Psoas muscle (tissue), 8 donors: ENCODE measurements around the gene NR2E1. TPM values are rescaled to one million over a fixed set of nuclear protein-coding genes. Genes with fewer than 3 reads are reported as not detected.

ENCODE experiments used
- ATAC-seq, 4 donors: fragments of 200-7000 bp; cut with Tn5 transposase; one replicate each; pipeline ENCODE4 v1.9.1; 2020; ENCODE audit warnings: moderate library complexity in 3 of 4, mild to moderate bottlenecking in 2 of 4
- DNase-seq, 2 donors: peaks; one replicate each; pipeline ENCODE4 v3.0.0-alpha.2; 2020
- H3K27ac ChIP-seq: fragments of 200-600 bp; one replicate; pipeline ENCODE4 v1.8.0; 2022
- H3K27me3 ChIP-seq, 3 donors: fragments of 200-600 bp in 1 of 3; one replicate each; pipeline versions ENCODE4 v1.6.1 to v1.8.0; 2013 to 2022; ENCODE audit warnings: low read length in 2 of 3, mild to moderate bottlenecking in 2 of 3, moderate library complexity in 1 of 3; ENCODE audit not compliant: insufficient read depth in 3 of 3
- H3K36me3 ChIP-seq, 2 donors: fragments of 200-600 bp in 1 of 2; one replicate each; pipeline versions ENCODE4 v1.6.1 to v1.8.0; 2013 to 2022; ENCODE audit warnings: low read depth in 1 of 2, mild to moderate bottlenecking in 1 of 2, moderate library complexity in 1 of 2; ENCODE audit not compliant: insufficient read depth in 1 of 2
- H3K4me1 ChIP-seq: fragments of 200-600 bp; one replicate; pipeline ENCODE4 v1.8.0; 2022
- H3K4me3 ChIP-seq: fragments of 200-600 bp; one replicate; pipeline ENCODE4 v1.8.0; 2022; ENCODE audit warnings: mild to moderate bottlenecking
- H3K9me3 ChIP-seq: fragments of 200-600 bp; one replicate; pipeline ENCODE4 v1.8.0; 2022
- WGBS, 3 donors: extraction: QIAGEN DNeasy Blood & Tissue Kit; methylation state at CpG; one replicate each; pipeline versions ENCODE4 v1.1.6 to v1.1.7; 2013; 5-methylcytosine and 5-hydroxymethylcytosine counted together
- intact Hi-C, 2 donors: fragments of 100-400 bp; cut with DNase I; formaldehyde crosslinking; loops; one replicate each; pipeline versions ENCODE4 v1.11.0 to v1.14.2; 2022
- polyA plus RNA-seq, 3 donors: library from polyadenylated mRNA; stranded (reverse); fragments of 200-250 nt; gene quantifications; one replicate each; pipeline ENCODE4 v1.2.3, GENCODE V29; 2013
- total RNA-seq, 4 donors: library from RNA; stranded (reverse); fragmentation: NEBNext Ultra II Directional in 2 of 4; extraction: Animal tissue kit (Norgen Biotek cat#: 25700) in 2 of 4; gene quantifications; one replicate each; pipeline versions ENCODE4 v1.2.1 to v1.2.4, GENCODE V29; 2021 to 2023
- TF ChIP-seq, protein P1 (sequence below): fragments of 200-600 bp; IDR thresholded peaks from one replicate; pipeline ENCODE4 v1.8.0; 2022; ENCODE audit warnings: antibody characterized with exemption
- donor health status: healthy with polysubstance abuse.
- donor health status: DM: no; HTN: no; CAD: no; lungs with moderate emphysema.
- donor health status: Bipolar disorder and iron deficiency.
- donor health status: healthy.
- donor health status: DM: yes; HTN: yes; CAD: no.
- donor health status: DM: no; HTN: no; CAD: no.
- donor health status: DM: no; HTN: no; CAD: no.
- donor health status: DM: yes; HTN: yes; CAD: no.

NR2E1 gene
- total and polyA plus RNA-seq, 7 donors = 0.01 TPM; not detected in 6

DNA sequence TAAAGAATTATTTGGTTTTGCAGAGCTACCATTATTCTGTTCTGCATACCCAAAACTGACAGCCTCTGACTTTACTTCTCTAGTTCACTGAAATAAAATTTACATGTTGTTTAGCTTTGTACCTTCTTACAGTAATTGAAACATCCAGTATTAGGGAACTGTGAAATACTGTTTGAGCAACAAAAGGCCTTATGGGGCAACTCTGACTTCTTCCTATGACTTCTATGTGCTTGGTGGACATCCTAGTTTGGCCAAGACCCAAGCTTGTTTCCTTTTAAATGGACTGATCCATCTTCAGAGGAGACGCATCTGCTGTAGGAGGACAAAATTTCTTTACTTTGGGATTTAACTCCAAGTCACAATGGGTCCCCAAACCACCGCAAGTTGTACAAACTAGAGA lies 44.7 kb downstream of the NR2E1 start:
- intact Hi-C loops = no loop called here
- WGBS, 3 donors = 85 to 94% (median 91%) methylated on average over 2 of the region's 2 CpGs
- DNase-seq (no peak), ATAC-seq (no peak)
- Histone ChIP-seq H3K36me3 (peaks cover 4 to 68% of the 10 kb centered on the region in 2 donors), H3K27ac (no peak overlapping the region), H3K4me3 (no peak overlapping the region), H3K27me3 (no peaks in the 10 kb centered on the region), H3K4me1 (no peaks in the 10 kb centered on the region), H3K9me3 (no peaks in the 10 kb centered on the region)
- TF ChIP-seq, protein P1, sequence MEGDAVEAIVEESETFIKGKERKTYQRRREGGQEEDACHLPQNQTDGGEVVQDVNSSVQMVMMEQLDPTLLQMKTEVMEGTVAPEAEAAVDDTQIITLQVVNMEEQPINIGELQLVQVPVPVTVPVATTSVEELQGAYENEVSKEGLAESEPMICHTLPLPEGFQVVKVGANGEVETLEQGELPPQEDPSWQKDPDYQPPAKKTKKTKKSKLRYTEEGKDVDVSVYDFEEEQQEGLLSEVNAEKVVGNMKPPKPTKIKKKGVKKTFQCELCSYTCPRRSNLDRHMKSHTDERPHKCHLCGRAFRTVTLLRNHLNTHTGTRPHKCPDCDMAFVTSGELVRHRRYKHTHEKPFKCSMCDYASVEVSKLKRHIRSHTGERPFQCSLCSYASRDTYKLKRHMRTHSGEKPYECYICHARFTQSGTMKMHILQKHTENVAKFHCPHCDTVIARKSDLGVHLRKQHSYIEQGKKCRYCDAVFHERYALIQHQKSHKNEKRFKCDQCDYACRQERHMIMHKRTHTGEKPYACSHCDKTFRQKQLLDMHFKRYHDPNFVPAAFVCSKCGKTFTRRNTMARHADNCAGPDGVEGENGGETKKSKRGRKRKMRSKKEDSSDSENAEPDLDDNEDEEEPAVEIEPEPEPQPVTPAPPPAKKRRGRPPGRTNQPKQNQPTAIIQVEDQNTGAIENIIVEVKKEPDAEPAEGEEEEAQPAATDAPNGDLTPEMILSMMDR = no peak

DNA sequence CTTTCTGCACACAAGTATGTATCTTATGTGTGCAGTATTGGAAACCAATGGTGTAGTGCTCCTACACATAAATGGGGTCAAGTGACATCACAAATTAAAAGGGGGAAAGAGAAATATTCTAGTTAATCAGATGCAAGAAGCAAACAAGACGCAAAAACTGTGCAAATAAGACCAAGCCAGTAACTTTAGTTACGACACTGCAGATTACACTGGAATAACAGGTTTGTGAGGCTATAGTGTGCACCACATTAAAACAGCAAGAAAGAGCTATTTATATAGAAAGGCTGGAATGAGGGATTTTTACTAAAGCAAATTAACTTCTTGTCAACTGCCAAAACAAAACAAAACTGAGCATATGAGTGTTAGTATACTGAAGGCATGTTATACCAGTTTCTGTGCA lies 45.8 kb downstream of the NR2E1 start:
- no peaks in the 10 kb centered on the region for H3K9me3 ChIP-seq
- H3K4me1 ChIP-seq = no peaks in the 10 kb centered on the region
- ATAC-seq (no peak), DNase-seq (no peak)
- H3K27me3 ChIP-seq = no peaks in the 10 kb centered on the region
- peaks cover 4 to 77% of the 10 kb centered on the region in 2 donors for H3K36me3 ChIP-seq
- TF ChIP-seq, protein P1 = no peak
- WGBS, 3 donors = 95 to 97% (median 96%) methylated on average over 2 of the region's 2 CpGs
- no peak overlapping the region for H3K27ac ChIP-seq
- intact Hi-C loops = no loop called here
- H3K4me3 ChIP-seq = no peak overlapping the region

DNA sequence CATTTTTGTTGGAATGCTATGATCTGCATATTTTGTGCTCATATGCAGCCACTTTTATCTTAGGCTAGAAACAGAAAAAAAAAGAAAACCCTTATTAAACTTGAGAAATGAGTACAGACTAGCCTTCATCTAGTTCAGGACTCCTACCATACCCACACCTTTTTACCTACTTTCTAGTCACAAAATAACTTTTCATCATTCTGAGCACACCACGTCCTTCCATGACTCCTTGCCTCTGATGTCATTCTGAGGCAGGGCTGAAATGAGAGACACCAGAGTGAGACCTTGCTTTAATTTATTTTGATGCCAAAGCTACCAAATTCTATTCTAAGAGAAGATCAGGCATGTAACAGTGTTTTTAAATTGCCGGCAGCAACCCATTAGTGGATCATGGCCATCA lies 56.2 kb downstream of the NR2E1 start:
- no peak overlapping the region for H3K27ac ChIP-seq
- H3K27me3 ChIP-seq = no peaks in the 10 kb centered on the region
- 83 to 95% (median 90%) methylated on average over 2 of the region's 2 CpGs for WGBS, 3 donors
- H3K9me3 ChIP-seq = no peaks in the 10 kb centered on the region
- ATAC-seq (no peak), DNase-seq (no peak)
- H3K4me1 ChIP-seq = peaks cover under 1% of the 10 kb centered on the region
- intact Hi-C loops = no loop called here
- TF ChIP-seq, protein P1 = no peak
- peaks cover 5 to 59% of the 10 kb centered on the region in 2 donors for H3K36me3 ChIP-seq
- no peak overlapping the region for H3K4me3 ChIP-seq

DNA sequence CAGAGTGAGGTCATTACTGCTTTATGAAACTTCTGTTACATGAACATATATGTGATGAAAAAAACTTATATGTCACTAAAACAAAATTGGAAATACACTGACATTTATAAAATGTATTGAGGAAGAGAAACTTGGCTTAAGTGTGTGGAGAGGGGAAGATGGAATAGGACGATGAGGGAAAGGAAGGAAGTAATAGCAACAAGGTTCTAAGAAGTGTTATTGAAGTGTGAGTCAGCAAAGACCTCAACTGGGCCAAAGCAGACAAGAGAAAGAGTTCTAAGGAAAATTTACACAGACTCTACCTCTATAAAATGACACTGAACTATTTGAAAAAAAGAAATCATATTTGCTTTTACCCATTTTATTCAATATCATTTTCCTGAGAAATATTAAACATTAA lies 56.7 kb downstream of the NR2E1 start:
- no peak for DNase-seq
- intact Hi-C loops = no loop called here
- H3K9me3 ChIP-seq = no peaks in the 10 kb centered on the region
- H3K27ac ChIP-seq = no peak overlapping the region
- no peak for ATAC-seq
- H3K27me3 ChIP-seq = no peaks in the 10 kb centered on the region
- peaks cover 5% of the 10 kb centered on the region for H3K4me1 ChIP-seq
- TF ChIP-seq, protein P1 = no peak
- WGBS, 3 donors = 63 to 73% (median 72%) methylated on average over 1 of the region's 1 CpG
- H3K36me3 ChIP-seq = peaks cover 5 to 55% of the 10 kb centered on the region in 2 donors
- H3K4me3 ChIP-seq = no peak overlapping the region

DNA sequence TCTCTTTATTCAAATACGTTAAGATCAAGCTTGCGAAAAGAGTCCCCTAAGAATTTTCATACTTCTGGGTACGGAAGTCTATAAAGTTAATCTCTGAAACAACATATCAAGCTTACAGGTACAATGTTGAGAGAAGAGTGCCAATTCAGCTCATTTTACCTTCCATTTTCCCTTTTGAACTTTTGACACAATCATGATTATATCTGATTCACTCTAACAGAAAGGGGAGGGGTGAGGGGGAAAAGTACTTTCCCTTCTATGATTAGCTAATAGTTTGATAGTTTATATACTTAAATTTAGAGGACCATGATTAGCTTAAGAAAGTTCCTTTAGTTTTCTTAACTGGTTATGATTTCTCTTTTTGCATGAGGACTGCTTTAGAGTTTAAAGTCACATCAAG lies 61.5 kb downstream of the NR2E1 start:
- H3K4me3 ChIP-seq = no peak overlapping the region
- H3K27me3 ChIP-seq = no peaks in the 10 kb centered on the region
- peaks cover 6% of the 10 kb centered on the region for H3K4me1 ChIP-seq
- TF ChIP-seq, protein P1 = no peak
- ATAC-seq (no peak), DNase-seq (no peak)
- no peaks in the 10 kb centered on the region for H3K9me3 ChIP-seq
- peaks cover under 1 to 13% of the 10 kb centered on the region in 2 donors for H3K36me3 ChIP-seq
- WGBS, 3 donors = 46 to 71% (median 55%) methylated on average over 3 of the region's 3 CpGs
- intact Hi-C loops = no loop called here
- no peak overlapping the region for H3K27ac ChIP-seq
